K562 (cell line): ENCODE results near the gene ZDHHC24. TPM values are rescaled to one million over a fixed set of nuclear protein-coding genes. Genes with fewer than 3 reads are reported as not detected.

Experiments used
- ARID2 ChIP-seq: fragments of 450-650 bp; IDR thresholded peaks from 2 replicates; pipeline ENCODE4 v1.6.1; 2017; ENCODE audit warnings: antibody characterized with exemption, mild to moderate bottlenecking
- ELK3 ChIP-seq: fragments of 450-650 bp; formaldehyde crosslinking; IDR thresholded peaks from 2 replicates; pipeline ENCODE4 v1.4.0; 2020; ENCODE audit warnings: mild to moderate bottlenecking
- FOXP1 ChIP-seq: sonication (generic); formaldehyde crosslinking; IDR thresholded peaks from 2 replicates; pipeline ENCODE4 v1.8.0; 2022; ENCODE audit warnings: mild to moderate bottlenecking, missing genetic modification reagents
- KDM2B ChIP-seq: fragments of 250-450 bp; sonication (Bioruptor Pico); IDR thresholded peaks from 2 replicates; pipeline ENCODE4 v1.8.0; 2021; ENCODE audit warnings: mild to moderate bottlenecking, moderate library complexity
- MCM3 ChIP-seq: fragments of 450-650 bp; IDR thresholded peaks from 2 replicates; pipeline ENCODE4 v1.6.1; 2016
- MIER1 ChIP-seq: fragments of 450-650 bp; IDR thresholded peaks from 2 replicates; pipeline ENCODE4 v1.6.1; 2016; ENCODE audit warnings: antibody characterized with exemption, mild to moderate bottlenecking, low read depth
- NFE2L1 ChIP-seq: fragments of 450-650 bp; IDR thresholded peaks from 2 replicates; pipeline ENCODE4 v1.6.1; 2016; ENCODE audit warnings: missing genetic modification characterization, low read depth, mild to moderate bottlenecking, missing compliant biosample characterization, moderate library complexity, borderline replicate concordance
- PPARD ChIP-seq: fragments of 250-450 bp; sonication (Bioruptor Pico); IDR thresholded peaks from 2 replicates; pipeline ENCODE4 v1.8.0; 2022; ENCODE audit warnings: inconsistent platforms, mild to moderate bottlenecking, moderate library complexity
- RBFOX2 ChIP-seq: fragments of 200-400 bp; formaldehyde crosslinking; IDR thresholded peaks from 2 replicates; pipeline ENCODE4 v1.6.1; 2017; ENCODE audit warnings: low read depth, mild to moderate bottlenecking, low read length, moderate library complexity
- TAF1 ChIP-seq: IDR thresholded peaks from 2 replicates; pipeline ENCODE4 v1.6.1; 2011; ENCODE audit warnings: mild to moderate bottlenecking, low read length, moderate library complexity; ENCODE audit not compliant: insufficient read depth, control insufficient read depth, severe bottlenecking; ENCODE audit errors: extremely low read depth
- ZBTB40 ChIP-seq, 2 experiments: fragments of 450-650 bp in 1 of 2; sonication (generic) in 1 of 2; formaldehyde crosslinking in 1 of 2; IDR thresholded peaks; 2 replicates each; pipeline versions ENCODE4 v1.7.1 to v1.9.0; 2016 to 2022; ENCODE audit warnings: inconsistent platforms in 1 of 2, mild to moderate bottlenecking in 1 of 2, missing genetic modification reagents in 1 of 2
- ZFP91 ChIP-seq: sonication (generic); formaldehyde crosslinking; IDR thresholded peaks from 2 replicates; pipeline ENCODE4 v1.8.0; 2022; ENCODE audit warnings: mild to moderate bottlenecking, missing genetic modification reagents
- ZFX ChIP-seq: sonication (generic); formaldehyde crosslinking; IDR thresholded peaks from 2 replicates; pipeline ENCODE4 v1.8.0; 2022; ENCODE audit warnings: mild to moderate bottlenecking, missing genetic modification reagents, moderate library complexity
- ZNF165 ChIP-seq: fragments of 250-450 bp; sonication (Bioruptor Pico); IDR thresholded peaks from 2 replicates; pipeline ENCODE4 v1.4.0; 2020; ENCODE audit warnings: borderline replicate concordance
- ZNF583 ChIP-seq: fragments of 250-450 bp; sonication (Bioruptor Pico); IDR thresholded peaks from 2 replicates; pipeline ENCODE4 v1.4.0; 2020
- polyA plus RNA-seq, 8 experiments: library from polyadenylated mRNA; depleted of rRNA in 4 of 8; stranded (reverse) in 5 of 8; unstranded in 3 of 8; fragments of >200 nt; fragmentation: Nextera tagmentation in 2 of 8; fragmentation: Illumina TruSeq in 1 of 8; extraction: Ambion mirVana in 2 of 8; extraction: Trizol in 1 of 8; gene quantifications; 2 replicates each; pipeline versions ENCODE4 v1.2.1 to v1.2.3, GENCODE V29; 2011 to 2014; ENCODE audit warnings: inconsistent platforms in 1 of 8, missing spikeins in 1 of 8
- total RNA-seq, 7 experiments: library from RNA; depleted of rRNA in 6 of 7; stranded (reverse); fragments of >200 nt in 6 of 7; fragmentation: Illumina TruSeq in 2 of 7; extraction: Trizol in 2 of 7; gene quantifications; 2 replicates each; pipeline versions ENCODE4 v1.2.1 to v1.2.3, GENCODE V29; 2011 to 2021; ENCODE audit warnings: low replicate concordance in 1 of 7

ZDHHC24 gene
- total and polyA plus RNA-seq, 9 of the 15 experiments (the other 6 are each of a cell fraction or from before 2014, with no cell fraction given), result 0.45 to 11.2 (median 2.7) TPM

- TF ChIP-seq NFE2L1 (no peak), ZFP91 (CRISPR knock-in tag) (0 out of 2 replicates have a peak, but pooled peaks have one; percentile 29), TAF1 (no peak), RBFOX2 (peak; percentile 10; the same call in 1 of the 2 replicates), ZNF165 (0 out of 2 replicates have a peak, but pooled peaks have one; percentile 44), ZBTB40 (IDR thresholded peaks at IDR 0.05) (0 out of 2 replicates have a peak, but pooled peaks have one; percentile 61), ZBTB40 (CRISPR knock-in tag; IDR thresholded peaks at IDR 0.05) (no peak), ARID2 (0 out of 2 replicates have a peak, but pooled peaks have one; percentile 27), FOXP1 (CRISPR knock-in tag) (no peak), KDM2B (no peak), MIER1 (0 out of 2 replicates have a peak, but pooled peaks have one; percentile 18), ZFX (peak; percentile 53), MCM3 (no peak), ELK3 (CRISPR knock-in tag) (no peak), PPARD (CRISPR knock-in tag) (no peak), ZNF583 (CRISPR knock-in tag) (no peak)
These were observed 47.4 kb upstream of the ZDHHC24 start (continued) for GRCh38 chr11:66593303-66593635.
